TTC549 (cell line): ENCODE results near the gene ZDHHC14.

Source experiments
- FAIRE-seq: peaks from 2 replicates; lab custom pipeline; 2012; peaks lifted over from hg19 to GRCh38; lab: Jason Lieb, UNC

The ZDHHC14 gene

GRCh38 chr6:157600807-157601206 lies 219.8 kb downstream of the ZDHHC14 start:
- FAIRE-seq, result no peak

- no peak for FAIRE-seq
Measured at GRCh38 chr6:157602521-157603295, 221.7 kb downstream of the ZDHHC14 start.

GRCh38 chr6:157603314-157603940 lies 222.4 kb downstream of the ZDHHC14 start:
- FAIRE-seq, result no peak

- FAIRE-seq, result no peak
Measured at GRCh38 chr6:157603971-157604370, 223.0 kb downstream of the ZDHHC14 start.

GRCh38 chr6:157604816-157605215 lies 223.8 kb downstream of the ZDHHC14 start:
- FAIRE-seq, result no peak

GRCh38 chr6:157605484-157605883 lies 224.5 kb downstream of the ZDHHC14 start:
- no peak for FAIRE-seq

GRCh38 chr6:157606516-157606915 lies 225.5 kb downstream of the ZDHHC14 start:
- no peak for FAIRE-seq

- no peak for FAIRE-seq
Measured at GRCh38 chr6:157607317-157608109, 226.5 kb downstream of the ZDHHC14 start.

GRCh38 chr6:157608221-157609075 lies 227.5 kb downstream of the ZDHHC14 start:
- FAIRE-seq, result no peak

GRCh38 chr6:157609117-157609516 lies 228.1 kb downstream of the ZDHHC14 start:
- FAIRE-seq, result no peak

- no peak for FAIRE-seq
Measured at GRCh38 chr6:157609556-157609955, 228.6 kb downstream of the ZDHHC14 start.

GRCh38 chr6:157610451-157610999 lies 229.5 kb downstream of the ZDHHC14 start:
- FAIRE-seq, result no peak

GRCh38 chr6:157611406-157611805 lies 230.4 kb downstream of the ZDHHC14 start:
- no peak for FAIRE-seq

GRCh38 chr6:157613011-157613522 lies 232.1 kb downstream of the ZDHHC14 start:
- no peak for FAIRE-seq

- no peak for FAIRE-seq
Measured at GRCh38 chr6:157614026-157614568, 233.1 kb downstream of the ZDHHC14 start.

GRCh38 chr6:157615420-157615769 lies 234.4 kb downstream of the ZDHHC14 start:
- FAIRE-seq, result no peak

- no peak for FAIRE-seq
Measured at GRCh38 chr6:157615951-157616350, 235.0 kb downstream of the ZDHHC14 start.

- no peak for FAIRE-seq
Measured at GRCh38 chr6:157620944-157621343, 240.0 kb downstream of the ZDHHC14 start.

GRCh38 chr6:157621406-157621805 lies 240.4 kb downstream of the ZDHHC14 start:
- FAIRE-seq, result no peak

GRCh38 chr6:157622427-157622826 lies 241.4 kb downstream of the ZDHHC14 start:
- FAIRE-seq, result no peak

- FAIRE-seq, result no peak
Measured at GRCh38 chr6:157625111-157625510, 244.1 kb downstream of the ZDHHC14 start.
